Gastrocnemius medialis (tissue), 4 donors: ENCODE measurements around the gene DOCK4.

ENCODE experiments used
- POLR2A ChIP-seq, 2 donors: fragments of 450-650 bp; IDR thresholded peaks; one replicate each; pipeline ENCODE4 v1.6.1; 2017; ENCODE audit warnings: antibody characterized with exemption in 2 of 2, mild to moderate bottlenecking in 2 of 2, moderate library complexity in 2 of 2
- TF ChIP-seq, protein P1 (sequence below), 5 experiments: fragments of 450-650 bp in 3 of 5; fragments of 200-600 bp in 2 of 5; sonication (generic) in 2 of 5; IDR thresholded peaks in 4 of 5; conservative IDR thresholded peaks in 1 of 5; 1 replicate in 4 of 5; 2 replicates in 1 of 5; pipeline ENCODE4 v1.5.1; 2016 to 2019; ENCODE audit warnings: antibody characterized with exemption in 5 of 5, mild to moderate bottlenecking in 3 of 5, moderate library complexity in 3 of 5

DNA sequence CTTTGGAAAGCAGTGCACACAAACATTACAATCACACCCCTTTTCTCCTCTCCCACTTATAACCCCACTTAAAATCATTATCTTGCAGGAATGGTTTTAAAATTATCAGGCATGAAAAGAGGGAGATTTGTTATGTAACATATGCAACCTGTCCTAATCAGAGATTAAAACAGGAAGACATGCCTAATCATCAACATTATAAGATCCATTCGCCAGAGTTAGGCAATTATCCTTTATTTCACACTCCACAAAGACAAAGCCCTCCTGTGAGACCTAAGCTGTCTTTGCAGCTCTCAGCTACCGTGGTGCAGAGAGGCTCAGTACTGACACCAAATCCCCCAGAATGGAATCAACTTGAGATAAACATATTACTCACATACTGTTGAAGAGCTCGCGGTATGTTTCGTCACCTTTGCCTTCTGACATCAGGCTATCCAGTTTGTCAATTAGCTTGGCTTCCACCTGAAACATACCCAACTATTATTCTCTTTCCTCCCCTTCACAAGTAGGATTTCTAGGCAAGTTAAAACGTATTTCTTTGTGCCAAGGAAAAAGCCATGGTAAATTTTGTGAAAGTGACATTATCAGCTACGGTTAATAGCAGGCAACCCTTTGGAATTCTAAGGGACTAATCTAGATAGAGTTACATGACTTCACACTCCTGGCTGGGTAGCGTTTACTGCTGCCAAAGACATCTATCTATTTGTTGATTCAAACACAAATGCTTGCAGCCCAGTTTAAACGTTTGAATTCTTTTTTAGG, 417.7 kb downstream of the DOCK4 start:
- TF ChIP-seq, protein P1, sequence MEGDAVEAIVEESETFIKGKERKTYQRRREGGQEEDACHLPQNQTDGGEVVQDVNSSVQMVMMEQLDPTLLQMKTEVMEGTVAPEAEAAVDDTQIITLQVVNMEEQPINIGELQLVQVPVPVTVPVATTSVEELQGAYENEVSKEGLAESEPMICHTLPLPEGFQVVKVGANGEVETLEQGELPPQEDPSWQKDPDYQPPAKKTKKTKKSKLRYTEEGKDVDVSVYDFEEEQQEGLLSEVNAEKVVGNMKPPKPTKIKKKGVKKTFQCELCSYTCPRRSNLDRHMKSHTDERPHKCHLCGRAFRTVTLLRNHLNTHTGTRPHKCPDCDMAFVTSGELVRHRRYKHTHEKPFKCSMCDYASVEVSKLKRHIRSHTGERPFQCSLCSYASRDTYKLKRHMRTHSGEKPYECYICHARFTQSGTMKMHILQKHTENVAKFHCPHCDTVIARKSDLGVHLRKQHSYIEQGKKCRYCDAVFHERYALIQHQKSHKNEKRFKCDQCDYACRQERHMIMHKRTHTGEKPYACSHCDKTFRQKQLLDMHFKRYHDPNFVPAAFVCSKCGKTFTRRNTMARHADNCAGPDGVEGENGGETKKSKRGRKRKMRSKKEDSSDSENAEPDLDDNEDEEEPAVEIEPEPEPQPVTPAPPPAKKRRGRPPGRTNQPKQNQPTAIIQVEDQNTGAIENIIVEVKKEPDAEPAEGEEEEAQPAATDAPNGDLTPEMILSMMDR (IDR thresholded peaks at IDR 0.05 in 4 of 5, conservative IDR thresholded peaks at IDR 0.05 in 1 of 5) = no peak
- no peak for TF ChIP-seq POLR2A (IDR thresholded peaks at IDR 0.05)
